H9 (cell line): Measurements from ENCODE around the gene TAAR9. TPM values are rescaled to one million over a fixed set of nuclear protein-coding genes. Genes with fewer than 3 reads are reported as not detected.

ENCODE experiments used
- DNase-seq: peaks from one replicate; pipeline ENCODE4 v3.0.0-alpha.2; 2017
- H2AFZ ChIP-seq: one replicate; pipeline ENCODE4 v1.6.1; 2013; ENCODE audit warnings: mild to moderate bottlenecking, low read length, control low read depth, moderate library complexity
- H2AK5ac ChIP-seq: 2 replicates; pipeline ENCODE4 v1.6.1; 2013; ENCODE audit warnings: low read length, control low read depth, mixed read lengths; ENCODE audit not compliant: insufficient read length
- H2BK120ac ChIP-seq: one replicate; pipeline ENCODE4 v1.6.1; 2013; ENCODE audit warnings: low read depth, mild to moderate bottlenecking, low read length, control low read depth, inconsistent platforms; ENCODE audit not compliant: poor library complexity, severe bottlenecking
- H2BK12ac ChIP-seq: 2 replicates; pipeline ENCODE4 v1.6.1; 2013; ENCODE audit warnings: low read length, control low read depth, mixed read lengths, low read depth; ENCODE audit not compliant: insufficient read length
- H2BK15ac ChIP-seq: 2 replicates; pipeline ENCODE4 v1.6.1; 2013; ENCODE audit warnings: low read depth, low read length, control low read depth
- H2BK20ac ChIP-seq: one replicate; pipeline ENCODE4 v1.6.1; 2013; ENCODE audit warnings: low read depth, mild to moderate bottlenecking, low read length, control low read depth, inconsistent platforms; ENCODE audit not compliant: poor library complexity, severe bottlenecking
- H2BK5ac ChIP-seq: 2 replicates; pipeline ENCODE4 v1.6.1; 2013; ENCODE audit warnings: low read length, control low read depth, mixed read lengths; ENCODE audit not compliant: insufficient read length
- H3K14ac ChIP-seq: 2 replicates; pipeline ENCODE4 v1.6.1; 2013; ENCODE audit warnings: low read length, control low read depth; ENCODE audit not compliant: insufficient read depth
- H3K18ac ChIP-seq: 2 replicates; pipeline ENCODE4 v1.6.1; 2013; ENCODE audit warnings: low read depth, mild to moderate bottlenecking, mixed read lengths, low read length, control low read depth; ENCODE audit not compliant: insufficient read length
- H3K23ac ChIP-seq: 2 replicates; pipeline ENCODE4 v1.6.1; 2013; ENCODE audit warnings: low read length, control low read depth, mixed read lengths, low read depth; ENCODE audit not compliant: insufficient read length
- H3K23me2 ChIP-seq: 2 replicates; pipeline ENCODE4 v1.6.1; 2013; ENCODE audit warnings: low read depth, mild to moderate bottlenecking, mixed read lengths, low read length, control low read depth; ENCODE audit not compliant: insufficient read length, poor library complexity, severe bottlenecking
- H3K27ac ChIP-seq: 2 replicates; pipeline ENCODE4 v1.5.1; 2013; ENCODE audit warnings: low read length, control low read depth, mixed read lengths, low read depth; ENCODE audit not compliant: insufficient read length
- H3K27me3 ChIP-seq: 2 replicates; pipeline ENCODE4 v1.6.1; 2013; ENCODE audit warnings: low read length, control low read depth, inconsistent platforms; ENCODE audit not compliant: insufficient read depth
- H3K4ac ChIP-seq: 2 replicates; pipeline ENCODE4 v1.6.1; 2013; ENCODE audit warnings: low read depth, mild to moderate bottlenecking, control low read depth, inconsistent platforms, low read length, moderate library complexity
- H3K4me1 ChIP-seq: 2 replicates; pipeline ENCODE4 v1.6.1; 2013; ENCODE audit warnings: low read length, control low read depth, inconsistent platforms; ENCODE audit not compliant: insufficient read depth
- H3K4me2 ChIP-seq: 2 replicates; pipeline ENCODE4 v1.6.1; 2013; ENCODE audit warnings: low read length, control low read depth, mixed read lengths; ENCODE audit not compliant: insufficient read length, insufficient read depth
- H3K56ac ChIP-seq: 2 replicates; pipeline ENCODE4 v1.6.1; 2013; ENCODE audit warnings: low read depth, mild to moderate bottlenecking, mixed read lengths, low read length, control low read depth; ENCODE audit not compliant: insufficient read length
- H3K79me1 ChIP-seq: 2 replicates; pipeline ENCODE4 v1.6.1; 2013; ENCODE audit warnings: low read depth, mild to moderate bottlenecking, moderate library complexity, low read length, control low read depth, inconsistent platforms; ENCODE audit not compliant: insufficient read depth, poor library complexity, severe bottlenecking
- H3K79me2 ChIP-seq: 2 replicates; pipeline ENCODE4 v1.6.1; 2013; ENCODE audit warnings: low read length, control low read depth, inconsistent platforms; ENCODE audit not compliant: insufficient read depth
- H3K9ac ChIP-seq: 2 replicates; pipeline ENCODE4 v1.6.1; 2013; ENCODE audit warnings: low read length, control low read depth, mixed read lengths; ENCODE audit not compliant: insufficient read length; ENCODE audit errors: extremely low read depth
- H3K9me3 ChIP-seq: one replicate; pipeline ENCODE4 v1.6.1; 2013; ENCODE audit warnings: low read depth, low read length, inconsistent platforms; ENCODE audit not compliant: control insufficient read depth
- H3T11ph ChIP-seq: one replicate; pipeline ENCODE4 v1.6.1; 2013; ENCODE audit warnings: mild to moderate bottlenecking, low read length, control low read depth, inconsistent platforms
- H4K20me1 ChIP-seq: one replicate; pipeline ENCODE4 v1.6.1; 2013; ENCODE audit not compliant: control insufficient read depth, insufficient read length, insufficient read depth
- H4K5ac ChIP-seq: 2 replicates; pipeline ENCODE4 v1.6.1; 2013; ENCODE audit warnings: low read depth, mild to moderate bottlenecking, mixed read lengths, low read length, control low read depth; ENCODE audit not compliant: insufficient read length
- H4K8ac ChIP-seq: replicated peaks from 2 replicates; pipeline ENCODE4 v1.6.1; 2013; ENCODE audit warnings: low read length, control low read depth, mixed read lengths, low read depth; ENCODE audit not compliant: insufficient read length
- H4K91ac ChIP-seq: 2 replicates; pipeline ENCODE4 v1.6.1; 2013; ENCODE audit warnings: low read depth, mild to moderate bottlenecking, moderate library complexity, mixed read lengths, low read length, control low read depth; ENCODE audit not compliant: insufficient read length
- H3K27ac Mint-ChIP-seq, 3 experiments: 2 replicates in 2 of 3; 3 replicates in 1 of 3; pipeline ENCODE4 v1.8.0; 2020 to 2021; ENCODE audit warnings: mixed read lengths in 3 of 3, mild to moderate bottlenecking in 1 of 3, moderate library complexity in 1 of 3
- H3K27me3 Mint-ChIP-seq: 2 replicates; pipeline ENCODE4 v1.8.0; 2021; ENCODE audit warnings: low read depth, mild to moderate bottlenecking, moderate library complexity, mixed read lengths
- H3K36me3 Mint-ChIP-seq, 3 experiments: 2 replicates in 2 of 3; 3 replicates in 1 of 3; pipeline ENCODE4 v1.8.0; 2020 to 2021; ENCODE audit warnings: low read depth in 3 of 3, mixed read lengths in 3 of 3; ENCODE audit not compliant: insufficient read depth in 1 of 3
- H3K4me1 Mint-ChIP-seq, 2 experiments: 2 replicates each; pipeline ENCODE4 v1.8.0; 2020; ENCODE audit warnings: mixed read lengths in 2 of 2
- H3K4me3 Mint-ChIP-seq, 2 experiments: 2 replicates in 1 of 2; 3 replicates in 1 of 2; pipeline ENCODE4 v1.8.0; 2020 to 2021; ENCODE audit warnings: mild to moderate bottlenecking in 2 of 2, mixed read lengths in 2 of 2, moderate library complexity in 1 of 2
- H3K9me3 Mint-ChIP-seq, 2 experiments: 2 replicates in 1 of 2; 3 replicates in 1 of 2; pipeline ENCODE4 v1.8.0; 2020; ENCODE audit warnings: mild to moderate bottlenecking in 2 of 2, mixed read lengths in 2 of 2, moderate library complexity in 1 of 2
- CTCF ChIP-seq: fragments of 200-600 bp; sonication (generic); conservative IDR thresholded peaks from 3 replicates; pipeline ENCODE4 v1.8.0; 2021; ENCODE audit warnings: antibody characterized with exemption, mild to moderate bottlenecking
- WGBS: extraction: QIAGEN DNeasy Blood & Tissue Kit; methylation state at CpG from one replicate; pipeline ENCODE4 v1.1.7; 2013; ENCODE audit warnings: missing lambda C conversion rate, low lambda C conversion rate, mixed read lengths; ENCODE audit not compliant: insufficient read length; ENCODE audit errors: extremely low coverage; 5-methylcytosine and 5-hydroxymethylcytosine counted together
- total RNA-seq: library from RNA; stranded (reverse); gene quantifications from 2 replicates; pipeline ENCODE4 v1.2.1, GENCODE V29; 2021

Gene TAAR9
- total RNA-seq, 1 experiment from 2014 or later, result not detected

- Histone ChIP-seq H2AFZ (no peak overlapping the region), H2BK12ac (no peak overlapping the region), H3K4me2 (no peak overlapping the region), H2BK5ac (no peak overlapping the region), H3K4me1 (no peaks in the 10 kb centered on the region; the same call in 1 of the 2 replicates), H3K79me2 (peaks cover 2% of the 10 kb centered on the region; the same call in 1 of the 2 replicates), H3K9me3 (no peaks in the 10 kb centered on the region), H3K79me1 (no peaks in the 10 kb centered on the region), H4K91ac (no peak overlapping the region), H4K8ac (no peak overlapping the region), H2BK20ac (no peak overlapping the region), H4K20me1 (no peaks in the 10 kb centered on the region), H3K56ac (no peak overlapping the region), H3K23ac (no peak overlapping the region), H3K14ac (no peak overlapping the region), H3K27ac (no peak overlapping the region), H3K23me2 (no peaks in the 10 kb centered on the region), H4K5ac (no peak overlapping the region), H2AK5ac (no peak overlapping the region), H2BK15ac (no peak overlapping the region), H3T11ph (no peak overlapping the region), H3K18ac (no peak overlapping the region), H3K27me3 (no peaks in the 10 kb centered on the region), H2BK120ac (no peak overlapping the region), H3K9ac (no peak overlapping the region), H3K4ac (no peak overlapping the region)
- H3K27me3 Mint-ChIP-seq, result peaks cover 13% of the 10 kb centered on the region
- H3K4me3 Mint-ChIP-seq, result peak overlapping the region; percentile 91 to 97
- no peak overlapping the region for H3K27ac Mint-ChIP-seq
- no peak for TF ChIP-seq CTCF
- H3K36me3 Mint-ChIP-seq, result no peaks in the 10 kb centered on the region
- H3K4me1 Mint-ChIP-seq, result peaks cover 16% of the 10 kb centered on the region in 2 experiments
- DNase-seq, result no peak
- no CpG with 5 or more reads among the region's 3 CpGs for WGBS
- no peaks in the 10 kb centered on the region for H3K9me3 Mint-ChIP-seq
Observed at GRCh38 chr6:132513831-132514545, 24.1 kb upstream of the TAAR9 start.
